Stimulated activated naive B cell treated with anti-CD40 and anti-IgM and Interleukin-4, amounts not matched to agents 10 μg/mL and 1 μg/mL and 100 μg/mL, for 72 hours (primary cell): ENCODE results near the gene ITGA6.
A peak's percentile ranks its signal among the peaks of the same experiment; 100 is the strongest.

Source experiments
- ATAC-seq, 2 donors: fragments of 150-1000 bp; cut with Tn5 transposase; replicated peaks; 2 replicates each; pipeline ENCODE4 v1.10.0; 2021; ENCODE audit warnings: moderate library complexity in 1 of 2
- DNase-seq: peaks from one replicate; pipeline ENCODE4 v3.0.0; 2021
- H3K27ac Mint-ChIP-seq: one replicate; pipeline ENCODE4 v1.8.0; 2022; ENCODE audit warnings: mild to moderate bottlenecking, mixed read lengths
- H3K27me3 Mint-ChIP-seq, 2 donors: one replicate each; pipeline ENCODE4 v1.8.0; 2022; ENCODE audit warnings: mixed read lengths in 2 of 2
- H3K36me3 Mint-ChIP-seq, 2 donors: one replicate each; pipeline ENCODE4 v1.8.0; 2022; ENCODE audit warnings: mixed read lengths in 2 of 2, mild to moderate bottlenecking in 1 of 2
- H3K4me1 Mint-ChIP-seq, 2 donors: one replicate each; pipeline ENCODE4 v1.8.0; 2022; ENCODE audit warnings: mixed read lengths in 2 of 2, mild to moderate bottlenecking in 1 of 2
- H3K4me3 Mint-ChIP-seq, 2 donors: one replicate each; pipeline ENCODE4 v1.8.0; 2022; ENCODE audit warnings: mild to moderate bottlenecking in 2 of 2, mixed read lengths in 2 of 2, moderate library complexity in 1 of 2
- H3K9me3 Mint-ChIP-seq, 2 donors: one replicate each; pipeline ENCODE4 v1.8.0; 2022; ENCODE audit warnings: mixed read lengths in 2 of 2, mild to moderate bottlenecking in 1 of 2

ITGA6 gene

GRCh38 chr2:172429301-172429968 is 2.0 kb downstream of the ITGA6 start:
- DNase-seq (no peak), ATAC-seq (no peak)
- Mint-ChIP-seq H3K4me3 (no peak overlapping the region), H3K4me1 (peaks cover 15 to 19% of the 10 kb centered on the region in 2 donors), H3K27ac (no peak overlapping the region), H3K9me3 (no peaks in the 10 kb centered on the region), H3K36me3 (no peaks in the 10 kb centered on the region), H3K27me3 (peaks cover 31 to 61% of the 10 kb centered on the region in 2 donors)

DNA sequence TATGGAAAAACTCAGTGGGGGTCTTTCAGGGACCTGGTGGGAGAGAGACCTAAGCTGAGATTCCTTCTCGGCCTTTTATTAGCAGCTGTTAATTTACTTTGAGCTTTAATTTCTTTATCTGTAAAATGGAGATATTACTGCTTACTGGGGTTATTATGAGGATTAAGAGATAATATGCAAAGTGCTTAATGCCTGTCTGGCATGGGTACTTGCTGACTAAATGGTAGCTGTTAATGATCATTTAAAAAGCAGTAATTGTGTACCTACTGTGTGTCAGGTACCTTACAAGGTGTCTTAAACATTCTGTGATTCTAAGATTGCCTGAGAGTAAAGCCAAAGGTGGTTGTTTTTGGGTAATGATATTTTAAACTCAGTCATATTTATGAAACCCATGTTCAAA is 2.6 kb downstream of the ITGA6 start:
- Mint-ChIP-seq H3K27me3 (peaks cover 29 to 58% of the 10 kb centered on the region in 2 donors), H3K9me3 (no peaks in the 10 kb centered on the region), H3K36me3 (no peaks in the 10 kb centered on the region), H3K4me1 (peaks cover 15 to 24% of the 10 kb centered on the region in 2 donors), H3K27ac (no peak overlapping the region), H3K4me3 (no peak overlapping the region)
- DNase-seq = no peak
- no peak for ATAC-seq

DNA sequence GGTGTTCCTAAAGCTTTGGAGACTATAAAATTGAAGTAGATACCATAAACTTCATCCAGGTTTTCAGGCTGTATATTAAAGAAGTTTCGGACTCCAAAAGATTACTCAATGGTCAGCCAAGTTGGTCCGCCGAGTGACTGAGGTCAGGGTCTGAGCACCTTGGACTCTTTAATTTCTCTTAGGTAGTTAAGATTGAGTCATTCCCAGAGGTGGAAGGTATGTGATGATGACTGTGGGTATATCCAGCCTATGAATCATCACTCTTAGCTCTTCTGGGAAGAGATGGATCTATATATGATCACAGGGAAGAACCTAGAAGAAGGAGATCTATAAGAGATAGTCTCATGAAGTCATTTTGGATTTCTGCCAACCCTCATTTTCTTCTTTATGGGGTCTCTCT is 3.3 kb downstream of the ITGA6 start:
- Mint-ChIP-seq H3K4me1 (peaks cover 15 to 24% of the 10 kb centered on the region in 2 donors), H3K9me3 (no peaks in the 10 kb centered on the region), H3K4me3 (no peak overlapping the region), H3K27me3 (peaks cover 27 to 52% of the 10 kb centered on the region in 2 donors), H3K36me3 (no peaks in the 10 kb centered on the region), H3K27ac (no peak overlapping the region)
- ATAC-seq = no peak
- DNase-seq = no peak

- Mint-ChIP-seq H3K36me3 (no peaks in the 10 kb centered on the region), H3K4me1 (peaks cover 15 to 24% of the 10 kb centered on the region in 2 donors), H3K27ac (no peak overlapping the region), H3K4me3 (no peak overlapping the region), H3K27me3 (peaks cover 31 to 47% of the 10 kb centered on the region in 2 donors), H3K9me3 (no peaks in the 10 kb centered on the region)
- ATAC-seq = no peak
- DNase-seq = no peak
These were observed 4.1 kb downstream of the ITGA6 start for GRCh38 chr2:172431463-172431862.

DNA sequence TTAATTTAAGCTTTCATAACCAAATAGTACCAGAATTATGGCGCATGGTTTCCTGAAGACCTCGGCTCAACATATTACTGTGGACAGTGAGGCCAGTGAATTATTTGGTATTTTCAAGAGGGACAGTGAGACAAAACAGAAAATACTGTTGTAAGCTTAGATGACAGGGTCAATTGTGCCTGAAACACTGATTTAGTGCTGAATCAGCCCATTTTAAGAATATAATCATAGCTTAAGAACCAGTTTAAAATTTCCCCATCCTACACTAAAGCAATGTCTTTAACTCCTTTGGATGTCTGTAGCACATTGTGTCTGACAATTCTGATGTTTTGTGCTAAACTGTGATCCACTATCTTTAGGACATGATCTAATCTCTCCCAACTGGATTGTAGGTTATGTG is 4.6 kb downstream of the ITGA6 start:
- DNase-seq = no peak
- Mint-ChIP-seq H3K36me3 (no peaks in the 10 kb centered on the region), H3K27me3 (peaks cover 27 to 42% of the 10 kb centered on the region in 2 donors), H3K9me3 (no peaks in the 10 kb centered on the region), H3K4me3 (no peak overlapping the region), H3K27ac (no peak overlapping the region), H3K4me1 (peaks cover 14 to 22% of the 10 kb centered on the region in 2 donors)
- ATAC-seq = no peak

- Mint-ChIP-seq H3K27ac (no peak overlapping the region), H3K4me1 (peaks cover 11 to 17% of the 10 kb centered on the region in 2 donors), H3K4me3 (no peak overlapping the region), H3K36me3 (no peaks in the 10 kb centered on the region), H3K9me3 (no peaks in the 10 kb centered on the region), H3K27me3 (peaks cover 25 to 37% of the 10 kb centered on the region in 2 donors)
- DNase-seq (no peak), ATAC-seq (no peak)
These were observed 5.8 kb downstream of the ITGA6 start for GRCh38 chr2:172433144-172433543.

DNA sequence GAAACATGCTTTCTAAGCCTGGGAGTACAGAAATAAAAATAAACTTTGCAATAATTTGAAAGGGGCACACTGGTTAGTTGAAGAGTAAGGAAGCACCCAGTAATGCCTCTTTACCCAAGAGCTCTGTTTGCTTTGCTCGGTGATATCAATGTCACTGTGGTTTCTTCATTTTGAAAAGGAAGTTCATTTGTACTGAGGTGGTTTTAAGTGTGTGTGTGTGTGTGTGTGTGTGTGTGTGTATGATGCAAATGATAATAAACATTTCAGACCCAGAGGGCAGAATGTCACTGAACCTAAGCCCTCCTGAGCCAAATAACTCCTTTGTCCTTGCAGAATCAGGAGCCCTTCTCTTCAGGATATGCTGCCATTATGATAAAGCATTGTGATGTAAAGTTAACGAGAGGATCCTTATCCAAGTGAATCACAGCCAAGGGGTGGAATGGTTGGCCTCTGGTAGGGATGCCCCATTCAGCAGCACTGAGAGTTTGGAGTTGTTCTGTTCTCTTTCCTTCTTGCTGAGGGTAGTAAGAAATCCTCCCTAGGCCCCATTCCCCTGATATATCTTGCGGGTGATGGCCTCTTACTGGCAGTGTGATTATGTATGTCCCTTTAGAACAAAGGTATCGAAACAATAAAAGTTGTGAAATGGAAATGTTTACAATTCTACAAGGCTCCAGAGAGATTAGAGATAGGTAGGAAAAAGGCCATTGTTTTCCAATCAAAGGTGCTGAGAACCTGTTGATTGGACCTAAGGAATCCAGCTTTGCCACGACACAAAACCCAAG is 7.6 kb downstream of the ITGA6 start:
- Mint-ChIP-seq H3K4me1 (peaks cover 8 to 15% of the 10 kb centered on the region in 2 donors), H3K36me3 (no peaks in the 10 kb centered on the region), H3K27ac (no peak overlapping the region), H3K9me3 (no peaks in the 10 kb centered on the region), H3K27me3 (peaks cover 15 to 20% of the 10 kb centered on the region in 2 donors), H3K4me3 (no peak overlapping the region)
- no peak for DNase-seq
- no peak for ATAC-seq

GRCh38 chr2:172435606-172435911 is 8.2 kb downstream of the ITGA6 start:
- no peak for DNase-seq
- no peak for ATAC-seq
- Mint-ChIP-seq H3K4me1 (peaks cover 8 to 15% of the 10 kb centered on the region in 2 donors), H3K9me3 (no peaks in the 10 kb centered on the region), H3K4me3 (no peak overlapping the region), H3K27ac (no peak overlapping the region), H3K27me3 (peaks cover 15 to 18% of the 10 kb centered on the region in 2 donors), H3K36me3 (no peaks in the 10 kb centered on the region)

DNA sequence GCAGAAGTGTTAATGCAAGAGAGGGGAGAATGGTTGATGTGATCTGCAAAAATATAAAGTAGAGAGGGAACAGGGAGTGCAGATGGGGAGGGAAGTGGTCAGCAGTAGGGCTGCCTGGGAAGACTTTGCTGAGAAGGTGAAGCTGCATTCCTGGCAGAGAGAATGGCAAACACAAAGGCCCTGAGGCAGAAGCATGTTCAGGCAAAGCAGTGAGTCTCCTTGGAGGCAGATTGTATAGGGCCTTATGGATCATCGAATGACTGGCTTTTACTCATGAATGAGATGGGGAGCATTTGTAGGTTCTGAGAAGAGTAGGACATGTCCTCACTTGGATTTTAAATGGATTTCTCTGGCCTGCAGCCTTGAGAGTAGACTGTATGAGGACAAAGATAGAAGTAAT is 9.5 kb downstream of the ITGA6 start:
- Mint-ChIP-seq H3K9me3 (no peaks in the 10 kb centered on the region), H3K27me3 (peaks cover 7 to 17% of the 10 kb centered on the region in 2 donors), H3K4me3 (no peak overlapping the region), H3K4me1 (peaks cover 5 to 15% of the 10 kb centered on the region in 2 donors), H3K36me3 (no peaks in the 10 kb centered on the region), H3K27ac (no peak overlapping the region)
- no peak for DNase-seq
- no peak for ATAC-seq

DNA sequence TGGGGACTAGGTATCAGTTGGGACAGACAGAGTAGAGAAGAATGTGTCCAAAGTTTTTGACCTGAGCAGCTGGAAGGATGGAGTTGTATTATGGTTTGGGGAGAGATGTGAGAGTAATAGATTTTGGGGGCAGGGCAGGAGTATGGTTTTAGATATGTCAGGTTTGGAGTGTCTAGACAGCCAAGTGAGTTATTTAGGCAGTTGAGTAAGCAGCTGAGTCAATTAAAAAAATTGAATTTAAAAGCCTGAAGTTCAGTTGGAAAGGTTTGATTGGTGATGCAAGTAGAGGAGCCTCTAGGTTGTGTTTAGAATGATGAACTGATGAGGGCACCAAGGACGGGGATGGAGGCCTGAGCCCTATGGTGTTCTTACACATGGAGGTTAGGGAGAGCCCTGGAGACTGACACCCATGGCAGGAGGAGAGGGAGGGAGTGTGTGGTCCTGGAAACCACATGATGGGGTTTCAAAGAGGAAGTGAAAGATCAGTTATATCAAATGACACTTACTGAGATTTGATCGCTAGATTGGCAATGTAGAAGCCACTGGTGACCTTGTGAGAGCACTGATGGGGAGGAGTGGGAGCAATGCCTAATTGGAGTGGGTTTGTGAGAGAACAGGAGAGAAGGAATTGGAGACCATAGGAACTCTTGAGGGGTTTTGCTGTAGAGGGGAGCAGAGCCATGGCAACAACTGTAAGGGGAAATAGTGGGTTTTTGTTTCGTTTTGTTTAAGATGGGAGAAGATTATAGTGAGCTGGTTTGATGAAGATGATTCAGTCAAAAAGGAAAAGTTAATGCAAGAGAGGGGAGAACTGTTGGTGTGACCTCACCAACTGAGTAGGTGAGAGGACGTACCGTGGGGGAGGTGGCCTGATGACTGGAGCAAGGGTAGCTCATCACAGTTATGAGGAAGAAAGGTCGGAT is 10.3 kb downstream of the ITGA6 start:
- Mint-ChIP-seq H3K36me3 (no peaks in the 10 kb centered on the region), H3K4me1 (peaks cover 5 to 15% of the 10 kb centered on the region in 2 donors), H3K27ac (no peak overlapping the region), H3K9me3 (no peaks in the 10 kb centered on the region), H3K27me3 (peaks cover 10 to 23% of the 10 kb centered on the region in 2 donors), H3K4me3 (no peak overlapping the region)
- ATAC-seq (peak; percentile 88), DNase-seq (peak; percentile 7)

DNA sequence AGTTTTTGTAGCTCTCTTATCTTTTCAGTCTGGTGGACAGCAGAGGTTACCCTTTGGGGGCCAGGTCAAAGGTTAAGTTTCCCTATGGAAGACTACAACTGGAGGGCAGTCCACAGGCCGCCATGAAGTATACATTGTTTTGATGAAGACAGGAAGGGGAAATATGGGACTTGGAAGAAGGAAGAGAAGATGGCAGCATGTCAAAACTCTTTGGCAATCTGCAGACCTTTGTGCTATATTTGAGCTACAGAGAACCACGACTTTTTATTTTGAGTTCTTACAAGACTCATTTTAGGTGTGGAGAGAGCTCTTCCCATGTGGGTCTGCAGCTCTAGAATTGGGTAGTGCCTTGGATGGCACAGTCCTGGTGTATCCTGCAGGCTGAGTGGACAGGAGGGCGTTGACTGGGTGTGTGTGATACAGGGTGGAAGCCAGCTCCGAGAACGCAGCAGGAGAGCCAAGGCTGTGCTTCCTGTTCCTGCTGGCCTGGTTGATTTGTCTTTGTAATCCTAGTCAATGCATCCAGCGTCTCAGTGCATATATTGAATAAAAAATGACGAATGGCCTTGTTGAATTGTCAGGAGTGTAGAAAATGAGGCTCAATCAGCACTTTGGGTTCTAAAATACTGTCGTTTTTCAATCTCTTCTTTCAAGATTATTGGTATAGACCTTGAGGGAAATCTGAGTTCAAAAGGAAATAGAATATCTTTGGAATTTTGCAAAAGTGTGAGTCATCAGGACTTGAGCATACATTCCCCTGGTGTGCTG is 11.5 kb downstream of the ITGA6 start:
- Mint-ChIP-seq H3K27ac (no peak overlapping the region), H3K36me3 (no peaks in the 10 kb centered on the region), H3K4me1 (peaks cover 5 to 15% of the 10 kb centered on the region in 2 donors), H3K9me3 (no peaks in the 10 kb centered on the region), H3K27me3 (peaks cover 16 to 22% of the 10 kb centered on the region in 2 donors), H3K4me3 (no peak overlapping the region)
- ATAC-seq (no peak), DNase-seq (no peak)

DNA sequence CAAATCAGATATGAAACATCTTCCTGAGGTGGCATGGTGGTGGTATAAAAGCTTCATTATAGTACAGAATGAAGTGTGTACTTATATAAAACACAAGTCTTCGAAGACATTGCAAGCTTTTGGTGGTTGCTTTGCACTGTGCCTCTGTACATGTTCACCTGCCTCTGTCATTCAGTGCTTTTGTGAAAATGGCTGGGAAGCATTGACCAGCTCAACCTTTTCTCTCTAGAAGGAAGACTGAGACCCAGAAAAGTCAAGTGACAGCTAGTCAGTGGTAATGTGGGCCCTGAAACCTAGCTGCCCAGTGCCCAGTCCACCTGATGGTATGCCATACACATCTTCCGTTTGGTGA is 12.1 kb downstream of the ITGA6 start:
- ATAC-seq (no peak), DNase-seq (no peak)
- no peaks in the 10 kb centered on the region for H3K36me3 Mint-ChIP-seq
- H3K9me3 Mint-ChIP-seq = no peaks in the 10 kb centered on the region
- H3K27me3 Mint-ChIP-seq = peaks cover 17 to 22% of the 10 kb centered on the region in 2 donors
- H3K27ac Mint-ChIP-seq = no peak overlapping the region
- H3K4me3 Mint-ChIP-seq = no peak overlapping the region
- H3K4me1 Mint-ChIP-seq = peaks cover 5 to 12% of the 10 kb centered on the region in 2 donors

DNA sequence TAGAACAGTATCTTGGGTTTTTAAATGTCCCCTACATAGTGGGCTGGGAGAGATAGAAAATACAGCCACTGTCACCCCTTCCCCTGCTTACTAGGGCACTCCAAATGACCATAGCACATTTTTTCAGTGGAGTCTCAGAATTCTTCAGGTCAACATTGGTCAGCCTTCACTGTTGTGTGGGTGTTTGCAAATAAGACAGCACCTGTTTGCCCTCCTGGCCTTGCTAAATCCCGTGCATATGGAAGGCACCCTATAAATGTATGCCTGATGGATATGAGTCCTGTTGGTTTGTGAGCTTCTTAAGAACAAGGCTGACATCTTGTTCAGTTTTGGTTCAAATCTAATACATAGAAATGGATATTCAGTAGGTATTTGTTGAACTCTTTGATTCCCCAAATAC is 12.5 kb downstream of the ITGA6 start:
- ATAC-seq (no peak), DNase-seq (no peak)
- H3K4me1 Mint-ChIP-seq = peaks cover 5 to 8% of the 10 kb centered on the region in 2 donors
- no peaks in the 10 kb centered on the region for H3K9me3 Mint-ChIP-seq
- peaks cover 17 to 22% of the 10 kb centered on the region in 2 donors for H3K27me3 Mint-ChIP-seq
- H3K4me3 Mint-ChIP-seq = no peak overlapping the region
- H3K36me3 Mint-ChIP-seq = peaks cover 0 to 3% of the 10 kb centered on the region in 2 donors
- H3K27ac Mint-ChIP-seq = no peak overlapping the region

- Mint-ChIP-seq H3K27me3 (peaks cover 20 to 22% of the 10 kb centered on the region in 2 donors), H3K4me3 (no peak overlapping the region), H3K9me3 (no peaks in the 10 kb centered on the region), H3K36me3 (peaks cover 0 to 3% of the 10 kb centered on the region in 2 donors), H3K27ac (no peak overlapping the region), H3K4me1 (peaks cover 5 to 7% of the 10 kb centered on the region in 2 donors)
- ATAC-seq = no peak
- DNase-seq = no peak
These were observed 13.4 kb downstream of the ITGA6 start for GRCh38 chr2:172440795-172441194.
